ENCODE data around the gene CNNM3. TPM values are rescaled to one million over a fixed set of nuclear protein-coding genes. Genes with fewer than 3 reads are reported as not detected.
A peak's percentile ranks its signal among the peaks of the same experiment; 100 is the strongest.

Gene CNNM3
- total and polyA plus RNA-seq, 5 experiments from 2014 or later: 2.8 to 41.1 (median 12.0) TPM

GRCh38 chr2:96879545-96880040 lies 63.5 kb downstream of the CNNM3 start:
- Mint-ChIP-seq H3K27ac (no peak overlapping the region), H3K27me3 (no peaks in the 10 kb centered on the region), H3K4me3 (no peak overlapping the region), H3K9me3 (no peaks in the 10 kb centered on the region), H3K36me3 (peaks cover 0 to 2% (median 0%) of the 10 kb centered on the region in 3 donors), H3K4me1 (peaks cover 3 to 14% (median 12%) of the 10 kb centered on the region in 4 donors)
- ATAC-seq (no peak), DNase-seq (no peak)
- POLR2A ChIA-PET: interaction anchor here (1.3 kb wide), 1 partner anchor 9 kb away, joined by 3 read pairs; no protein-coding TSS in a partner anchor

- DNase-seq (no peak), ATAC-seq (no peak)
- POLR2A ChIA-PET: interaction anchor here (0.5 to 1.0 kb wide), 3 partner anchors 8 to 12 kb away, joined by 3 to 10 read pairs (median 4); no protein-coding TSS in a partner anchor
- H3K27me3 Mint-ChIP-seq: no peaks in the 10 kb centered on the region
- H3K4me3 Mint-ChIP-seq: no peak overlapping the region
- H3K9me3 Mint-ChIP-seq: no peaks in the 10 kb centered on the region
- H3K4me1 Mint-ChIP-seq: peaks cover 0 to 8% (median 4%) of the 10 kb centered on the region in 4 donors
- no peak overlapping the region for H3K27ac Mint-ChIP-seq
- H3K36me3 Mint-ChIP-seq: peaks cover 0 to 2% (median 0%) of the 10 kb centered on the region in 3 donors
Measured at GRCh38 chr2:96880891-96881273, 64.8 kb downstream of the CNNM3 start.

GRCh38 chr2:96881349-96882195 lies 65.5 kb downstream of the CNNM3 start:
- ATAC-seq (no peak), DNase-seq (no peak)
- Mint-ChIP-seq H3K9me3 (no peaks in the 10 kb centered on the region), H3K4me1 (peaks cover 0 to 7% (median 2%) of the 10 kb centered on the region in 4 donors), H3K4me3 (no peak overlapping the region), H3K27ac (no peak overlapping the region), H3K36me3 (peaks cover 0 to 2% (median 0%) of the 10 kb centered on the region in 3 donors), H3K27me3 (no peaks in the 10 kb centered on the region)
- POLR2A ChIA-PET: interaction anchor here (0.7 to 1.3 kb wide), 7 partner anchors 9 to 43 kb away, joined by 3 to 10 read pairs (median 3); no protein-coding TSS in a partner anchor

- no peaks in the 10 kb centered on the region for H3K27me3 Mint-ChIP-seq
- H3K9me3 Mint-ChIP-seq: no peaks in the 10 kb centered on the region
- ATAC-seq (no peak), DNase-seq (no peak)
- H3K4me1 Mint-ChIP-seq: peaks cover 0 to 9% (median 2%) of the 10 kb centered on the region in 4 donors
- H3K4me3 Mint-ChIP-seq: no peak overlapping the region
- peaks cover 0 to 2% (median 0%) of the 10 kb centered on the region in 3 donors for H3K36me3 Mint-ChIP-seq
- POLR2A ChIA-PET: interaction anchor here (0.8 to 1.3 kb wide), 5 partner anchors 9 to 42 kb away, joined by 3 to 4 read pairs (median 3); no protein-coding TSS in a partner anchor
- H3K27ac Mint-ChIP-seq: peak overlapping the region in 2 of 10 donors; percentile 10 to 65
Measured at GRCh38 chr2:96882230-96882629, 66.2 kb downstream of the CNNM3 start.

GRCh38 chr2:96882906-96883305 lies 66.8 kb downstream of the CNNM3 start:
- Mint-ChIP-seq H3K27me3 (no peaks in the 10 kb centered on the region), H3K4me1 (peaks cover 0 to 12% (median 7%) of the 10 kb centered on the region in 4 donors), H3K27ac (peak overlapping the region in 1 of 10 donors; percentile 21), H3K4me3 (no peak overlapping the region), H3K9me3 (no peaks in the 10 kb centered on the region), H3K36me3 (peaks cover 0 to 2% (median 0%) of the 10 kb centered on the region in 3 donors)
- ATAC-seq (no peak), DNase-seq (no peak)
- POLR2A ChIA-PET: interaction anchor here (1.1 to 2.1 kb wide), 3 partner anchors 8 to 17 kb away, joined by 3 to 5 read pairs (median 3); no protein-coding TSS in a partner anchor

- Mint-ChIP-seq H3K4me3 (no peak overlapping the region), H3K4me1 (peaks cover 3 to 14% (median 11%) of the 10 kb centered on the region in 4 donors), H3K9me3 (no peaks in the 10 kb centered on the region), H3K27me3 (no peaks in the 10 kb centered on the region), H3K27ac (no peak overlapping the region), H3K36me3 (peaks cover 0 to 2% (median 0%) of the 10 kb centered on the region in 3 donors)
- POLR2A ChIA-PET: interaction anchor here (2.1 kb wide), 1 partner anchor 12 kb away, joined by 5 read pairs; no protein-coding TSS in a partner anchor
- ATAC-seq (no peak), DNase-seq (no peak)
Measured at GRCh38 chr2:96883306-96883705, 67.2 kb downstream of the CNNM3 start.

Small RNA genes lying within 50 kb of the gene (microRNA-seq; reads per million reads assigned to microRNA genes)
- gene MIR3127 (ENCODE audit: borderline microRNAs expressed): not detected

Other genes starting within 250 kb of the CNNM3 start
- 10 to 100 TPM; 57.6 to 61.8 TPM for gene KANSL3, start 178.0 kb upstream of the CNNM3 start, total RNA-seq
- 10 to 100 TPM in 2 of 3 donors, 1 to 10 TPM in 1; 8.3 to 18.2 (median 11.4) TPM for gene KANSL3, start 178.0 kb upstream of the CNNM3 start, polyA plus RNA-seq
- not detected for gene FER1L5, start 173.5 kb upstream of the CNNM3 start, total RNA-seq
- under 1 TPM in 1 of 3 donors, not detected in 2; 0.02 TPM for gene FER1L5, start 173.5 kb upstream of the CNNM3 start, polyA plus RNA-seq
- gene LMAN2L, start 76.2 kb upstream of the CNNM3 start, total RNA-seq: 1 to 10 TPM; 7.4 to 9.1 TPM
- 10 to 100 TPM; 20.9 to 21.3 (median 21.3) TPM for gene LMAN2L, start 76.2 kb upstream of the CNNM3 start, polyA plus RNA-seq
- gene CNNM4, start 55.4 kb upstream of the CNNM3 start, total RNA-seq: 1 to 10 TPM; 4.5 to 4.9 TPM
- 1 to 10 TPM in 2 of 3 donors, under 1 TPM in 1; 0.63 to 2.2 (median 1.3) TPM for gene CNNM4, start 55.4 kb upstream of the CNNM3 start, polyA plus RNA-seq
- gene ANKRD23, start 27.8 kb downstream of the CNNM3 start, total RNA-seq: 10 to 100 TPM; 13.1 to 16.2 TPM
- gene ANKRD23, start 27.8 kb downstream of the CNNM3 start, polyA plus RNA-seq: under 1 TPM; 0.15 to 0.57 (median 0.27) TPM
- gene ANKRD39, start 41.7 kb downstream of the CNNM3 start, total RNA-seq: 10 to 100 TPM; 13.5 to 14.2 TPM
- 10 to 100 TPM; 12.2 to 18.7 (median 16.2) TPM for gene ANKRD39, start 41.7 kb downstream of the CNNM3 start, polyA plus RNA-seq
- 10 to 100 TPM; 35.6 to 38.6 TPM for gene SEMA4C, start 53.8 kb downstream of the CNNM3 start, total RNA-seq
- 1 to 10 TPM; 1.9 to 2.8 (median 2.2) TPM for gene SEMA4C, start 53.8 kb downstream of the CNNM3 start, polyA plus RNA-seq
- gene FAM178B, start 170.3 kb downstream of the CNNM3 start, total RNA-seq: 1 to 10 TPM; 2.3 to 3.7 TPM
- gene FAM178B, start 170.3 kb downstream of the CNNM3 start, polyA plus RNA-seq: 1 to 10 TPM in 2 of 3 donors, under 1 TPM in 1; 0.66 to 1.3 (median 1.1) TPM

All from naive thymus-derived CD8-positive, alpha-beta T cell (primary cell).